HG02973 (cell line): ENCODE data around the gene CCDC107.

Experiments used
- ATAC-seq: cut with Tn5 transposase; IDR thresholded peaks from one replicate; pipeline ENCODE4 v1.9.1; 2021; ENCODE audit warnings: moderate library complexity; ENCODE audit not compliant: unreplicated experiment

The CCDC107 gene

DNA sequence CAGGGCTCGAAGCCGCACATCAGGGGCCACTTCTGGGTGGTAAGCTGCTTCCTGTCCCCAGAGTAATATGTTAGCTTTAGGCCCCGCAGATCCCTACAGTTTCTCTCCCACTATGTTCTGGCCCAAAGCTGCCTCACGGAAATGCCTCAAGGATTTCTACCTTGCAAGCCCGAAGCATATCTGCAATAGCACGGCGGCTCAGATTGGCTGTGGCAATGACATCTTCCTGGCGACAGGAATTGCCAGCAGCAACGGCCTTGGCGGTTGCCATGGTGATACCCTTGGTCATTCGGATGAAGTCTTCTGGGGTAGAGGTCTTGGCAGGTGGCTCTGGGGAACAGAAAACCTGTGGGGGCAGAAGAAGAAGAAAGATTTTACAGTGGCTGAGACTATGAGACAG lies 41.9 kb downstream of the CCDC107 start:
- no peak for ATAC-seq

- ATAC-seq = no peak
Measured at GRCh38 chr9:35700942-35701341, 42.9 kb downstream of the CCDC107 start.

GRCh38 chr9:35702696-35703095 lies 44.6 kb downstream of the CCDC107 start:
- no peak for ATAC-seq

DNA sequence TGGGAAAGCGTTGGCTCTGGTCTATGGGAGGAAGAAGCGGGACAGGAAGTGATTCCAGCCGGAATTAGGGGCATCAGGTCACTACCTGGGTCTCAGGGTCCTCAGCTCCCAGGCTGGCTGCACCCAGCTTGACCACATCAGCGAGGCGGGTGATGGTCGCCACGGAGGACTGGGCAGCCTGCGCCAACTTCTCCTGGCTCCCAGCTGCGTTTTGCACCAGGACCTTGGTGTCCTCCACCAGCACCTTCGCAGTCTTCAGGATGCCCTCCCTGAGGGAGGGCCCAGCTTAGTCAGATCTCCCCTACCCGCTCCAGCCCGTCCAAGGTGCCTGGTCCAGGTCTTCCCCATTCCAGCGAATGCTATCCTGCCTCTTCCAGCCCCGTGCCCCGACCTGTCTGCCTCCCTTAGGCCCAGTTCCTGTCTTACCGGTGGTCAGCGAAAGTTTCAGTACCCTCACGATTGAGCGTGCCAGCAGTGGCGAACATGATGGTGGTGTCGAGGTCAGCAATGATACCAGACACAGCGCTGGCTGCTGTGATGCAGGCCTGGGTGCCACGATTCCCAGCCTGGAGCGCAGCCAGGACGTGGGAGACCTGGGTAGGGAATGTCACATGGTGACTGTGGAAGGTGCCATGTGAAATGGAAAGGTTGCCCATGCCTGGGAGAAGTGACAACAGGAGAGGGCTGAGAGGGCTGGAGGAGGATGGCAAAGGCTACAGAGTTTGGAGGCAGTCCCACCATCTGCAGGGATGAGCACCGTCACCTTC lies 46.0 kb downstream of the CCDC107 start:
- no peak for ATAC-seq

DNA sequence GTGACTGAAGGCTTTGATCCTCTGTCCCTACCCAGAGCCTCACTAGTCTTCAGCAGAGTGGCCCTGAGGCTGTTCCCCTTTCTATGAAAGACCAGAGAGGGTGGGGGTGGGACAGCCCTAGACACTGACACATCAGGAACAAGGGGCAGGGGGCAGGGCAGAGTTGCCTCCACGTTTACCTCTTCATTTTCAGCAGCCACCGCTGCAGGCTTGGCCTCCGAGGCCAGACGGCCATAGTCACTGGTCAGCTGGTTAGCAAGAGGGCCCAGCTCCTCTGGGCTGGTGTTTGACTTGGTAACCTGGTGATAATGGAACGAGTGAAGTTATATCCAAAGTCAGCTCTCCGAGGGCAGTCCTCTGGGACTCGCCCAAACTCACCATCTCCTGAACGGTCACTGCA lies 47.3 kb downstream of the CCDC107 start:
- no peak for ATAC-seq

GRCh38 chr9:35705836-35706430 lies 47.8 kb downstream of the CCDC107 start:
- no peak for ATAC-seq

- no peak for ATAC-seq
Measured at GRCh38 chr9:35706951-35707350, 48.9 kb downstream of the CCDC107 start.

DNA sequence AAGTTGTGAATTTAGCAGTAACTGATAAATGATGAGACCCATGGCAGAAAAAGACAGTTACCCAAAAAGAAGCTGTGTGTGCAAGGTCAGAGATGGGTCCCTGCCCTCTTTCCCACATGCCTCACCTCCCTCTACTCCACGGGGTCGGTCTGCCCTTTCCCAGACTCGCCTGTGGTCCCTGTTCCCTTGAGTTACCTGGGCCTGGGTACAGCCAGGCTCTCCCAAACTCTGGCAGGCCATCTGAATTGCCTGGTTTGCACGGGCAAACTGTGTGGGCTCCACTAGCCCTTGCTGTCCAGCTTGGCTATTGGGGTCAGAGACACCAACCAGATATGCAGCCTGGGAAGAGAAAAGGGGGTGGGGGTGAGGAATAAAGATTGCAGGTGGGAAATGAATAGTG lies 50.1 kb downstream of the CCDC107 start:
- ATAC-seq = no peak

GRCh38 chr9:35710818-35711500 lies 52.9 kb downstream of the CCDC107 start:
- ATAC-seq = no peak
